CMK (cell line): ENCODE measurements around the gene UBE2N.
"Not testable (repeated sequence)": the region's sequence is repeated elsewhere in the genome, so short reads cannot be mapped to it uniquely, and the experiment has no call there.

Source experiments
- DNase-seq: peaks from one replicate; pipeline ENCODE4 v3.0.0-alpha.2; 2010; ENCODE audit warnings: low read depth

Gene UBE2N

GRCh38 chr12:93443576-93443975 lies 1.8 kb upstream of the UBE2N start:
- DNase-seq = no peak

- no peak for DNase-seq
These were observed 929 bp upstream of the UBE2N start for GRCh38 chr12:93442411-93443340.

GRCh38 chr12:93441081-93441616 lies 598 bp downstream of the UBE2N start:
- no peak for DNase-seq

DNA sequence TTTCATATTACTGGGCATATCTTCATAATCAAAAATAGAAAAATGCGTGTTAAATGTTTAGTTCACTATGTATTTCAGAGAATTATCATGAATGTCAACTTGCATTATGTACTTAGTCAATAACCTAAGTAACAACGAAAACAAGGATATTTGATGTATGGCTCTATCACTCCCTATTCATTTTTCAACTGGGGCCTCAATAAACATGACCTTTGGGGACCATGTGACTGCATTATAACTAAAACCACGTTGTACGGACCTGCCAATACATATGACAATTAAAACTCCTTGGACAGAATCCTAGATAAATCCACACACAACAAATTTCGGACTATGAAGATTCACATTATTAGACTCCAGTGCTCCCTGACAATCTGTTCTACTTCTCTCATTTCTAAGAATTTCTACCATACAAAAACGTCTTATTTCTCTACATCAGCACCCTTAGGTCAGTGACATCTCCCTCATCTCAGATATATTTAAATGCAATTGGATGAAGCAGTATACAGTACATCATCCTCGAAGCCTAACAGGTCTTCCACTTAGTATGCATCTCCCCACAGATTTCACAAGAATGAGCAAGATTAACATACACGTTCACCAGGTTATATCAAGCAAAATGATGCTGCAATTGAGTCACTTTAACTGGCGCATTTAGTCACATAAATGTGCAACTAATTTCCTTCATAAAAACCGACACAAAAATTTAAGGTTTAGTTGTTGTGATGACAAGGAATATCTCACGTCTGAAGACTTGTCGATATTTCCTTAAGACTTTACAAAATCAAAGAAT lies 1.5 kb downstream of the UBE2N start:
- no peak for DNase-seq

DNA sequence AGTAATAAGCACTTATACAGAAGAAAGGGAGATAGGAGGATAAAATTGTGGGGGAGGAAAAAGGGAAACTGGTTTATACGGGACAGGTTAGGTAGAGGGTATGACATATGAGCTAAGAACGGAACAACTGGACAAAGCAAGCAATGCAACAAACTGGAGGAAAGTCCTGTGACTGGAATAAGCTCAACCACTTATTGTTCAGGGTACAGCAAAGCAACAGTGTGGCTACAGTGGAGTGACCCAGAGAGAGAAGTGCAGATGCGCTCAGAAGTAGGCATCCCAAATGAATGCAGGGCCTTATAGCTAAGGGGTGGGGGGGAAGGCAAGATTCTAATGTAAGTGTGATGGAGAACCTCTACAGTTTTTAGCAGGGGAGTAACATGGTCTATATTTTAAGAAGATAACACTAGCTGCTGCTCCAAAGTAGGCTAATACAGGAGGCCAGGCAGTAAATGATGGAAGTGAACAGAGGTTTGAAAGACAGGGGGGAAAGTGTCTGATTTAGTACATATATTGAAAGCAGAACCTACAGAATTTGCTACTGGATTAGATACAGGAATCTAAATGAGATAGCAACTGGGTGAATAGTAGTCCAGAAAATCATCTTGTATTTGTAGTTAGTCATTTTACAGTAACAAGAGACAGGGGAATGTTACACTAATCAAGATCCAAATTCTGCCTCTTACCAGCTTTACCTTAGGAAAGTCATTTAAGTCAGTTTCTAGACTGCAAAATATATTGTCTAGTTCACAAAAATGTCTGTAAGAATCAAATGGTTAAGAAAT lies 3.3 kb downstream of the UBE2N start:
- DNase-seq = no peak

DNA sequence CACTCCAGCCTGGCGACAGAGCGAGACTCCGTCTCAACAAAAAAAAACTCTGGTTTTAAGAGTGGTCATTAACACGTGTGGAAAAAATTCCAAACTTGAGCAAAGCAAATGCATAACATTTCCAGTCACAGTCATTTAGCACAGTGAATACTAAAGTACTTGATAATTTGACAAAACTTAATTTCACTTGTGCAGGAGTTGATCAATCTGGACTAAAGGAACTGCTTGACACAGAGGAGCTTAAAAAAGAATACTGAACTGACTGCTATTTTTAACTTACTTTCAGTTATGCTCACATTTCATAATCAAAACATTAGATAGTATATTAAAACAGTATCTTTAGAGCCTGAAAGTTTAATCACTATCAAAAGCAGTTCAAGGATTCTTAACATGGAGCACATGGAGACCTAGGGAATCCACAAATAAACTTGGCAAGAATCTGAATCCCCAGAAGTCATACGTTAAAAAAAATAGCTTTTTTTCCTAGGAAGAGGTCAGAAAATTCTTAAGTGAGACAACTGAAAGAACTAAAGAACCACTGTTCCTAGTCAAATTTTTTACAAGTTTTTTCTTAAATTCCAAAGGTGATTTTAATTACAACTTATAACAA lies 7.4 kb downstream of the UBE2N start:
- no peak for DNase-seq

DNA sequence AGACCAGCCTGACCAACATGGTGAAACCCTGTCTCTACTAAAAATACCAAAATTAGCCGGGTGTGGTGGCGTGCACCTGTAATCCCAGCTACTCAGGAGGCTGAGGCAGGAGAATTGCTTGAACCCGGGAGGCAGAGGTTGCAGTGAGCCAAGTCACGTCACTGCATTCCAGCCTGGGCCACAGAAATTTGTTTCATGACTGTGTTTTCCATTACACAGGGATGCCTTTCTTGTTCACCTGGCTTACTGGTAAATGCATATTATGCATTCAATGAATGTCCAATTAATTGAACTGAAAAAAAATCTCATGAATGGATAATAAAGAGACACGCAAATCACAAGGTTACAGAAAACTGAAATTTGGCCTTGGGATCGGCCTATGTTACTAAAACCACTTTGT lies 9.7 kb downstream of the UBE2N start:
- not testable (repeated sequence) for DNase-seq

- DNase-seq = no peak
These were observed 11.5 kb downstream of the UBE2N start for GRCh38 chr12:93430280-93430679.

DNA sequence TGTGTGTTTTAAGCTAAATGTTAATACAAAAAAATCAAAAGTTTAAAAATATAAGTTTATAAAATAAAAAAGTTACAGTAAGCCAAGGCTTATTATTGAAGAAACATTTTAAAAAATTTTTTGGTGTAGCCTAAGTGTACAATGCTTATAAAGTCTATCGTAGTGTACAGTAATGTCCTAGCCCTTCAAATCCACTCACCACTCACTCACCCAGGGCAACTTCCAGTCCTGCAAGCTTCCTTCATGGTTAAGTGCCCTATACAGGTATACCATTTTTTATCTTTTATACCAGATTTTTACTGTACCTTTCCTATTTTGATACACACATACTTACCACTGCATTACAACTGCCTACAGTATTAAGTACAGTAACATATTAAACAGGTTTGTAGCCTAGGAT lies 11.9 kb downstream of the UBE2N start:
- DNase-seq = no peak

- DNase-seq = no peak
These were observed 12.3 kb downstream of the UBE2N start for GRCh38 chr12:93429448-93429847.

DNA sequence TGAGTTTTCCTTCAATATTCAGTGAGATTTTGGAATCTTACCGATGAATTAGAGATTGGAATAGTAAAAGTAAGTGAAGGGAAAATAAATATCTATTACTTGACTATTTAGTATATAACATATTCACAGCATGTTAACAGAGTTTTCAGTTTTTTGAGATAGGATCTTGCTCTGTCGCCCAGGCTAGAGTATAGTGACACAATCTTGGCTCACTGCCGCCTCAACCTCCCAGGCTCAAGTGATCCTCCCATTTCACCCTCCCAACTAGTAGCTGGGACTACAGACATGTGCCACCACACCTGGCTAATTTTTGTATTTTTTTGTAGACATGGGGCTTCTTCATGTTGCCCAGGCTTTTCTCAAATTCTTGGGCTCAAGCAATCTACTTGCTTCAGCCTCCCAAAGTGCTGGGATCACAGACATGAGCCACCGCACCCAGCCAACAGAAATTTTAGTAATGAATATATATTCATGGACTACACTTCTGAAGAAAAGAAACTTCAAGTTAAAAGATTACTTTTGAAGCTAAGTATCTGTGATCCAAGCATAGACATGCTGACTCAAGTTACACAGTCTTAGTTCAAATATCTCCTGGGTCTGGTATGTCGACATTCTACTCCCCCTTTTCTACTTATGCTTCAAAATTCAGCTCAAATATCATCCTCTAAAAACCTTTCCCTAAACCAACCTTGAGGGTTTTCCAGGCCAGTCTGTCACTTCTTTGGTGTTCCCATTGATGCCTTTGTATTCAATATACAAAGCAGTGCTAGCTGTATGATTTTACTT lies 13.8 kb downstream of the UBE2N start:
- DNase-seq = no peak

DNA sequence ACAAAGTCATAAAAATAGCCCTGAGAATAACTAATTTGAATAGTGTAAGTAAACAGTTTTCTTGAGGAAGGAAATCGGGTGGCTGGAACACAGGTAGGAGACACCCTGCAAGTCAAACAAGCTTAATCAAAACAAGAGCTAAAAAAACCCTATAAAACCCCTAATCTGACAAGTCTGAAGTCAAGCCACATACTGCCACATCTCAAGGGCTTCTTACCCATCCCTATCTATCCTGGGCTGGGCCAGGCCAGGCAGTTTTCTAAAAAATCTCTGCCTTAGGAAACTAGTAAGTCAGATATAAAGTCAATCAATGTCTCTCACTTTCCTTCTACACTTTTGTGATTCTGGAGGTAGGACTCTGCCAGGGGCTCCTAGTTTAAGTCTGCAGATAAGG lies 15.3 kb downstream of the UBE2N start:
- no peak for DNase-seq

GRCh38 chr12:93425736-93426411 lies 15.9 kb downstream of the UBE2N start:
- no peak for DNase-seq

GRCh38 chr12:93422050-93422449 lies 19.7 kb downstream of the UBE2N start:
- DNase-seq = no peak

GRCh38 chr12:93419388-93420034 lies 22.2 kb downstream of the UBE2N start:
- no peak for DNase-seq

- no peak for DNase-seq
These were observed 23.7 kb downstream of the UBE2N start for GRCh38 chr12:93417967-93418480.

GRCh38 chr12:93415723-93416464 lies 25.9 kb downstream of the UBE2N start:
- no peak for DNase-seq

DNA sequence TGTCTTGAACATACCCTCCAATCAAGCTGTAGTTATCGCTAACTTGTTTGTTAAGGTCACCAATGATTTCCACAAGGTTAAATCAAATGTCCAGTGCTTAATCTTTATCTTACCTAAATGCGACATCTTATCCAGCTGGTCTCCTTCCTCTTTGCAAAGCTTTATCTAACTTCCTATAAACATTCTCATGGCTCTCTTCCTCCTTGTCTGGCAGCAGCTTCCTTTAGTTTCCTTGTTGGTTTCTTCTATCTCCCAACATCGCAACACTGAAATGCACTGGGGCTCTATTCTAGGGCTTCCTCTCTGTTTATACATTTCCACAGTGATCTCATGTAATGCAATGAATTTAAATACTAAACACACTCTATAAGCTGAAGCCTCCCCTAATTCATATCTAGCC lies 28.7 kb downstream of the UBE2N start:
- no peak for DNase-seq

DNA sequence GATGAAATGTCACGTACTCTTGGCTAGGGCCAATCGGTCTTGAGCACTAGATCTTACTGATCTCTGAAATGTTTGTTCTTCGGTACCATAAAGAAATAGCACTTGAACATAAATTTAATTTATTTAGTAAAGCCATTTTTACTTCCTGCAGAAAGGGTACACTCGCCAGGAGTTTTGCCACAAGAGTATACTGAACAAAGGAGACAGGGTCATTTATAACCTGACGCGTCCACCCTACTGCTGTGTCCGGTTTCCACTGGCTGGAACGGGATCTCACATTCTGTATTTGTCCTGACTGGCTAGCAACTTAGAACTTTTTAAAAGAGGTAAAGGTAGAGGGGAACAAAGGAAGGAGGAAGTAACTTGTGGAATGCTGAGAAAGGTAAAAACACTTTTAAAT lies 29.4 kb downstream of the UBE2N start:
- DNase-seq = not testable (repeated sequence)
